HG03342 (cell line): ENCODE results near the gene MYO18B.

ENCODE experiments used
- ATAC-seq: cut with Tn5 transposase; IDR thresholded peaks from one replicate; pipeline ENCODE4 v1.9.1; 2021; ENCODE audit warnings: mild to moderate bottlenecking, moderate library complexity; ENCODE audit not compliant: unreplicated experiment

The MYO18B gene

DNA sequence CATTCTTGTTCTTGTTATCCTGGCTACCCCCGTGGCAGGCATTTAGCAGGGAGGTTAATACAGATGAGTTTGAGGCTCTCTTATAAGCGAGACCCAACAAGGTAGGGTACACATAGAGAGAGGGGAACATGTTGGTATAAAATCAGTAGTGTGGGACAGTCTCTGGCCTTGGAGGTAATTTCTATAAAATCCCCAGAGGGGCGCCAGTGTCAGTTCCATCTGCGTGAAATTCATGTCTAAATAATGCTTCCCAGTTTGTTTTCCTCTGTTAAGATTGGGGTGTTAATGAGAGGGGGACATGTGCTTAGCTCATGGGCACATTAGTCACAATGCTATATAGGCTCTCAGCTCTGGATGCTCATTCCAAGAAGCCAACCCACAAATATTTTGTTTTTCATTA is 150.7 kb downstream of the MYO18B start:
- ATAC-seq: no peak

- no peak for ATAC-seq
These were observed 153.7 kb downstream of the MYO18B start for GRCh38 chr22:25895678-25896077.

DNA sequence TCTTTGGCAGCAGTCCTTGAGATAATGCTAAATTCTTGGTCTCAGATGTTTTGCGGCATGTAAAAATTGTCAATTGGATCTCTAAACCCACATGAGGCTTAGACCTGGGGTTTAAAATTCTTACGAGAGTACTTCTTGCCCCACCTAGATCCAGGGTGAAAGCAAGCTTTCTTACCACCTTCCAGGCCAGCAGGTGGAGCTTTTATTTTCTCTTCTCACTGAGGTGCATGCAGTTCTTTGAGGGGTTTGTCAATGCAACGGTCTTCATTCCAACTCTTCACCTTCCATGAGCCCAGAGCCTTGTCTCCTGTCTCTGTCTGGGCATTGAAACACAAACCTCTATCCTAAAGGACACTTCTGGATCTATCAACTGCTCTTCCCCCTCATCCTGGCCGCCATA is 154.1 kb downstream of the MYO18B start:
- ATAC-seq: no peak

DNA sequence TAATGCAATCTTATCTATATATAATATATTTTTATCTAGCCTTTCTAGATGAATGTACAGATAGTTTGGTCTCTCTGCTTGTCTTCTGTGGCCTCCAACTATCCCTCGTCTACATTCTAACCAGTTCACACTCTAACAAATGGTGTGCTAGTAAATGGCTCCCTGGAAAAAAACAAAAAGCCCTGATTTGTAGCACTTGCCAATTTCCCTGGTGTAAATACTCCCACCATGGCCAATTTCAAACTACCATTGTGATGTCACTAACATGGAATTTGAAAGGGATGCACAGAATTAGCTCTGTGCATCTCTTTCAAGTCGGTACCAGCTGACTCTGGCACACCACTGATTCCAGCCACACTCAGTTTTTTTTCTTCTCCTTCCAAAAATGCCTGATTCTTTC is 154.6 kb downstream of the MYO18B start:
- no peak for ATAC-seq

DNA sequence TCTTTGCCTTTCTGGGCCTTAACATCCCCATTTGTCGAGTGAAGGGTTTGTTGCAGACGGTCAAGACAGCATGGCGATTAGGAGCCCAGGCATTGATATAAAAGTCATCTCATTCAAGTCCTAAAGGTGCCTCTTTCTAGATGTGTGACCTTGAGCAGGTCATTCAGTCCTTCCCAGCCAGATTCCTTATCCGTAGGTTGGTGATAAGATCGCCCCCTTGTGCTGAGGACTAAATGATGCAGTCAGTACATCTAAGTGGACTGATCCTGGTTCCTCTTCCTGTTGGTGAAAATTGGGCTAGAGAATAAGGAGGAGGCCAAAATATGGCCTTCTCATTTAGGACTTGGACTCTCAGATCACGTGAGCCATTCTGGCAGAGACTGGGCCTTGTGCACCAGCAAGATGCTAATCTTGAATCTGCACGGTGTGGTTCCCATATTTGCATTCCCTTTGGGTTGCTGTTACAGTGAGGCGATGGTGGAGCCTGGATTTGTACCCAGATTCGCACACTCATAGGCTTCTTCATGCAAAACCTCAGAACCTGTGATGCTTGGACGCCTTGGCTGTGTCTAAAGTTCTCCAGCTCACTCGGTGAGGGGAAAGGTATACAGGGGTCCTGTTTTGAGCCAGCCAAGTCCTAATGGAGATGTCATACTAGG is 156.8 kb downstream of the MYO18B start:
- no peak for ATAC-seq

DNA sequence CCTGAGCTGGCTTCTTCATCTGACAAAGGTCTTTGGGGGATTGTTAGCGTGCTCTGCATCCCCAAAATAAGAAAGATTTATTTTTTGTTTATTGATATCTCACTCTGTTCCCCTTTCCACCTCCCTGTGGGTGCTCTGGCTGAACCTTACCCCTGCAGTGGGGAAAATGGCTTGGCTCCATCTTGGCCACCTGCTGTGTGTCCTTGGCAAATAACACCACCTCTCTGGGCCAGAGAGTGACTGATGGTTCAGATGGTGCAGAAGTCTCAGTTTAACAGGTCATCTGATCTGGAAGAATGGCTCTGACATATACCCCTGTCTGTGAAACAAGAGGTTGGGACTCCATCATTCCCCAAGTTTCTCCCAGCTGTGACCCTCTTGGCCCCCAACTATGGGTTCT is 157.6 kb downstream of the MYO18B start:
- no peak for ATAC-seq

DNA sequence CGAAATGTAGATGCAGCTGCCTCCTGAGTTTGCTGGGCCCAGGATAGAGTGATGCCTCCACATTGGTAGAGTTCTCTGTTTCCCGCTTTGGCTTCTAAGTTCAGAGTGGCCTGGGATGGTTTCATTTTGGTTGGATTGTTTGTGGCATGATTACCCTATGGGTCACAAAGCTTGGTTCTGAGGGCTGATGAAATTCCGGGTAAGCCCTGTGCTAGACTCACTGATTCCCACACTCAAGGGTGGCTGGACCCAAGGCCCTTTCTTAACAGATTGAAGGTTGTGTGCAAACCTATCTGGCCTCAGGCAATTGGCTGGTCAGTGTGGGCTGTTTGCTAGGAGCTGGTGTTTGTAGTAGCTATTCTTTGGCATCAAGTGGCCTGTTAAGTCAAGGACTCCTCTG is 158.4 kb downstream of the MYO18B start:
- ATAC-seq: no peak

DNA sequence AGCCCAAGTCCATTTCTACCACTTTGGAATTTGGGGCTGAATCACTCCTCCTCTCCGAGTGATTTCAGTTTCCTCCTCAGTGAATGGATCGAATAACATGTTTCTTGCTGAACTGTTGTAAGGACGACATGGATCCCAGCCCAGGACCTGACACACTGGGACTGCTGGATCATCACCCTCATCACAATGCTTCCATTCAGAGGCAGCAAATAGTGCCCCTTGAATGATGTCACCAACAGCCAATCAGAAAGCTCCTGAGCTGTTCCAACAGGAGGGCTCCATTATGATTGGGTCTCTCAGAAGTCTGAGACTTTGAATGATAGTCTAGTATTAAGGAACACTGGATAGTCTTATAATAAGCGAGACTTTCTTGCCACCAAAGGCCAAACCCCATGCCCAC is 158.9 kb downstream of the MYO18B start:
- ATAC-seq: no peak

DNA sequence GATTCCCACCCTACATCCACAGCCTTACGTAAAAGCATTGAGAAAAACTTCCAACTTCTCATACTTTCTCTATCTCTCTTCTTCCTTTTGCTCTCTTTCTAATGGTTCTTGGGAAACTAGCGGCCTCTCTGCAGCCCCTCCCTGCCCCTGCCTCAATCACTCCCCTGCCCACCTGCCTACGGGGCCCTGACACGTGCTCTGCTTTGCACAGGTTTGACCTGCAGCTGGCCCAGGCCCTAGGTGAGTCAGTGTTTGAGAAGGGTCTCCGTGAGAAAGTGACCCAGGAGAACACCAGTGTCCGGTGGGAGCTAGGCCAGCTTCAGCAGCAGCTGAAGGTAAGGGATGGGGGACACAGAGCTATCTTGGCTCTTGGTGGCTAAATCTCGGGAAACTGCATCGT is 160.4 kb downstream of the MYO18B start:
- ATAC-seq: no peak

DNA sequence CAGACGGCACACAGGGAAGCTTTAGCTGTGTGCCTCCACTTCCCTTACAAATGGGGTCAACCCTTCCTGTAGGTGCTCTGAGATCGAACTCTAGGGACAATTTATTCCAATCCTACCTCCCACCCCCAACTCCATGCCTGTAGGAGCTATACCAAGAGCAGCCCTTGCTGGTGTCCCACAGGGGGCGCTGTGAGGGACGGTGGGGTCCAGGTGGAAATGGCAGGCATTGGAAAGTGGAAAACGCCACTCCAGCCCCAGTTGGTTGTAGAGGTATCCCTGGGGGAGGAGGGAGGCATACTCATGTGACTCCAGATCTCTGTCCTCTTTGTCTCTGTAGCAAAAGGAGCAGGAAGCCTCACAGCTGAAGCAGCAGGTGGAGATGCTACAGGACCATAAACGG is 161.3 kb downstream of the MYO18B start:
- no peak for ATAC-seq

DNA sequence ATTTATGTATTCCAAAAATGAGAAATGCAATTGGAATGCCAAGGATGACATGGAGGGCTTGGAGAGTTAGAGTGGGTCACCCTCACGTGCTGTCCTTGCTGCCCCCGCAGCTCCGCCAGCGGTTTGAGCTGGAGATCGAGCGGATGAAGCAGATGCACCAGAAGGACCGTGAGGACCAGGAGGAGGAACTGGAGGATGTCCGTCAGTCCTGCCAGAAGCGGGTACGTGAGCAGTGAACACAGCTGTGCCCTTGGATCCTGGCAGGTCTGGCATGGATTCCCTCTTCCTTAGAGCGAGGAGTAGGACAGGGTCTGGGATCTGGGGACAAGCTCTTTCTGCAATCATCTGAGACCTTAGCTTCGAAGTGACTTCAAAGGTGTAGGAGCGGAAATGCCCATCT is 166.2 kb downstream of the MYO18B start:
- ATAC-seq: no peak

DNA sequence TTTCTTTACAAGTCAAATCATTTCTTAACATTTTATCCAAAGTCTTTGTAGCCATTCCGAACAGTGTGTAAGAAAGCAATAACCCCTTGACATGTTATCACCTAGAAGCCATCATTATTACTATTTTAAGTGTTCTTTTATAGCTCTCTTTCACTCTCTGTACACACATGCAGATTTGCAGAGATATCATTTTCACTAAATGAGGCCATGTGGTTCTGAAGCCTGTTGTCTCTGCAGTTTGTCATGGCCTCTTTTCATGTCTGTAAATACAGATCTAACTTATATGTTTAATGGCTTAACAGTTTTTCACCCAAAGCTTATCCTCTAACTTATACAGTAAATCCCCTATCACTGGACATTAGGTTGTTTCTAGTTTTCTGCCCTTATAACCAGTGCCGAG is 166.8 kb downstream of the MYO18B start:
- ATAC-seq: no peak

- no peak for ATAC-seq
These were observed 167.8 kb downstream of the MYO18B start for GRCh38 chr22:25909614-25910387.

- no peak for ATAC-seq
These were observed 169.4 kb downstream of the MYO18B start for GRCh38 chr22:25911243-25911972.

DNA sequence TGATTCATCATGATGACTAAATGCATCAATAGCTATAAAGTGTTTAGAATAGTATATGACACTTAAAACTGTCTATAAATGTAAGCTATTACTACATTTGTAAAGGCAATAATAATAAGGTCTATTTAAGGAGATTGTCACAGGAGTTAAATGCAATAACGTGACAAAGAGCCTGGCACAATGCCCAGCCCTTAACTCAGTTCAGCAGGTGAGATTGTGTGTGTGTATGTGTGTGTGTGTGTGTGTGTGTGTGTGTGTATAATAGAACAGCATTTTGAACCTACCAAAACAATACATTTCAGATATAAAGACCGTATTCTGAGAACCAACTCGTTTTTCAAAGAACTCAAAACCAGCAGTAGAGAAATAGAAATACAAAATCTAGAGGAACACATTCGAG is 177.5 kb downstream of the MYO18B start:
- no peak for ATAC-seq

DNA sequence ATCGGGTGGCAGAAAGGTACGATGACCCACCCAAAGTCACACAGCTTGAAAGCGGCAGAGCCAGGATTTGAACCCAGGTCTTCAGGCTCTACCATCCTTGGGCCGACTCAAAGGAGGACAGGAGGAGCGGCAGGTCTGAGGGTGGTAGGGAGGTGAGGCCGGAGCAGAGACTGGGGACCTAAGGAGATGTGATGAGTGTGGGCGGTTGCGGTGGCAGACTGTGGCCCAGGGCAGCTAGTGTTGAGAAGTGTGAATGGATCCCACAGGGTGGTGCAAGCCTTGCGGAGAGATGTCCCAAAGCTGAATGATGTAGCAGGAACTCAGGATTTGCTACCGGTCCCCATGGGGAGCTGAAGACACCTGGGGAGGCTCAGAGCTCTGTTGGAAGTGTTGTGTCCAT is 180.2 kb downstream of the MYO18B start:
- ATAC-seq: no peak

GRCh38 chr22:25923914-25924313 is 181.9 kb downstream of the MYO18B start:
- ATAC-seq: no peak

GRCh38 chr22:25928038-25928437 is 186.1 kb downstream of the MYO18B start:
- ATAC-seq: no peak

GRCh38 chr22:25929321-25929878 is 187.4 kb downstream of the MYO18B start:
- ATAC-seq: no peak

GRCh38 chr22:25930083-25930482 is 188.1 kb downstream of the MYO18B start:
- ATAC-seq: no peak

GRCh38 chr22:25930788-25931310 is 188.9 kb downstream of the MYO18B start:
- no peak for ATAC-seq
